ENCODE measurements around the gene HADHA. TPM values are rescaled to one million over a fixed set of nuclear protein-coding genes. Genes with fewer than 3 reads are reported as not detected.

The HADHA gene
- total RNA-seq, 1 donor from 2014 or later, result 89.0 TPM

DNA sequence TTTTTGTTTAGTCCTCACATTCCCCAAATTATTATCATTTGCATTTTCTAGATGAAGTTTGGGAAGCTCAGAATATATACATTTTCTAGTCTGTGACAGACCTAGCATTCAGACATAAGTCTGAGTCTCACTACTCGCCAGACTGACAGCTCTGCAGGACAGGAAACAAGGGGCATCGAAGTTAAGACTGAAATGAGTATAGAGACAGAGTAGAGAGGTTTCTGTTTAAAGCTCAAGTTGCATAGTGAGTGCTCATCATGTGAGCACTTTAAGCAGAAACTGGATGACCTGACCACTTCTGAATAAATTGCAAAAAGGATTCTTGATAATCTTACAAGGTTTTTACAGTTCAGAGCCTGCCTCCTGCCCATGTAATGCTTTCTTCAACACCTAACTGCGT is 1.4 kb upstream of the HADHA start:
- DNase-seq (ENCODE audit: low read depth), result no peak
- TF ChIP-seq CTCF (conservative IDR thresholded peaks at IDR 0.05; ENCODE audit: low read depth, low read length), result no peak
- H3K4me3 ChIP-seq (ENCODE audit: low read depth, low read length), result peak overlapping the region; percentile 93

- TF ChIP-seq CTCF (conservative IDR thresholded peaks at IDR 0.05; ENCODE audit: low read depth, low read length), result no peak
- no peak for DNase-seq (ENCODE audit: low read depth)
- H3K4me3 ChIP-seq (ENCODE audit: low read depth, low read length), result peak overlapping the region; percentile 93
Measured at GRCh38 chr2:26245231-26245732, 850 bp upstream of the HADHA start.

GRCh38 chr2:26243470-26244308 is 743 bp downstream of the HADHA start:
- DNase-seq (ENCODE audit: low read depth), result no peak
- peak overlapping the region; percentile 93 for H3K4me3 ChIP-seq (ENCODE audit: low read depth, low read length)
- TF ChIP-seq CTCF (conservative IDR thresholded peaks at IDR 0.05; ENCODE audit: low read depth, low read length), result no peak

GRCh38 chr2:26241928-26242436 is 2.5 kb downstream of the HADHA start:
- H3K4me3 ChIP-seq (ENCODE audit: low read depth, low read length), result no peak overlapping the region
- TF ChIP-seq CTCF (conservative IDR thresholded peaks at IDR 0.05; ENCODE audit: low read depth, low read length), result no peak

GRCh38 chr2:26238311-26238958 is 6.0 kb downstream of the HADHA start:
- DNase-seq (ENCODE audit: low read depth), result no peak
- no peak for TF ChIP-seq CTCF (conservative IDR thresholded peaks at IDR 0.05; ENCODE audit: low read depth, low read length)
- H3K4me3 ChIP-seq (ENCODE audit: low read depth, low read length), result no peak overlapping the region

More at GRCh38 chr2:26241928-26242436, 2.5 kb downstream of the HADHA start:
- no peak for DNase-seq (ENCODE audit: low read depth)

GRCh38 chr2:26237868-26238267 is 6.6 kb downstream of the HADHA start:
- no peak overlapping the region for H3K4me3 ChIP-seq (ENCODE audit: low read depth, low read length)
- TF ChIP-seq CTCF (conservative IDR thresholded peaks at IDR 0.05; ENCODE audit: low read depth, low read length), result no peak
- no peak for DNase-seq (ENCODE audit: low read depth)
